Testis (tissue), 2 donors: ENCODE results near the gene HNRNPA3.

Source experiments
- CTCF ChIP-seq, 3 experiments: fragments of 450-650 bp in 2 of 3; fragments of 200-600 bp in 1 of 3; sonication (generic) in 1 of 3; IDR thresholded peaks; one replicate each; pipeline ENCODE4 v1.5.1; 2016 to 2019; ENCODE audit warnings: antibody characterized with exemption in 3 of 3, mild to moderate bottlenecking in 2 of 3, moderate library complexity in 1 of 3
- POLR2A ChIP-seq: fragments of 450-650 bp; IDR thresholded peaks from one replicate; pipeline ENCODE4 v1.6.1; 2017; ENCODE audit warnings: antibody characterized with exemption, mild to moderate bottlenecking, moderate library complexity

GRCh38 chr2:177190941-177191340 lies 21.7 kb upstream of the HNRNPA3 start:
- TF ChIP-seq CTCF (IDR thresholded peaks at IDR 0.05) (no peak), POLR2A (no peak)
